Erythroblast (primary cell): ENCODE data around the gene BPNT1.
"Not testable (repeated sequence)": the region's sequence is repeated elsewhere in the genome, so short reads cannot be mapped to it uniquely, and the experiment has no call there.

Experiments used
- DNase-seq, 2 experiments: peaks; one replicate each; lab custom pipeline; 2025; lab: John Stamatoyannopoulos, UW
- GATA1 ChIP-seq: IDR thresholded peaks from 2 replicates; pipeline ENCODE4 v1.6.1; 2011; ENCODE audit warnings: low read depth, mild to moderate bottlenecking, control low read depth, low read length, moderate library complexity
- POLR2A ChIP-seq: IDR thresholded peaks from 2 replicates; pipeline ENCODE4 v1.6.1; 2011; ENCODE audit warnings: mild to moderate bottlenecking, low read length

The BPNT1 gene

GRCh38 chr1:220089650-220090556 is at the start of gene BPNT1:
Gene BPNT1, minus strand, starts transcription at chr1:220089788. Its CDS starts 9,942 bp downstream, at chr1:220079846.
- peak; percentile 94 to 96 for DNase-seq
- peak; percentile 55 for TF ChIP-seq POLR2A
- TF ChIP-seq GATA1, result no peak

- TF ChIP-seq POLR2A (no peak), GATA1 (no peak)
- no peak for DNase-seq
Measured at GRCh38 chr1:220137019-220137786, 47.6 kb upstream of the BPNT1 start.

GRCh38 chr1:220135755-220136154 is 46.2 kb upstream of the BPNT1 start:
- TF ChIP-seq GATA1 (no peak), POLR2A (no peak)
- DNase-seq, result no peak

- no peak for DNase-seq
- TF ChIP-seq GATA1 (no peak), POLR2A (no peak)
Measured at GRCh38 chr1:220129479-220130210, 40.1 kb upstream of the BPNT1 start.

- DNase-seq, result no peak
- TF ChIP-seq GATA1 (no peak), POLR2A (no peak)
Measured at GRCh38 chr1:220127076-220127475, 37.5 kb upstream of the BPNT1 start.

- TF ChIP-seq GATA1, result no peak
- no peak for TF ChIP-seq POLR2A
- DNase-seq, result no peak
Measured at GRCh38 chr1:220124542-220124941, 35.0 kb upstream of the BPNT1 start.

- no peak for TF ChIP-seq POLR2A
- no peak for TF ChIP-seq GATA1
- peak; percentile 41 to 54 for DNase-seq
Measured at GRCh38 chr1:220123889-220124288, 34.3 kb upstream of the BPNT1 start.

GRCh38 chr1:220123066-220123465 is 33.5 kb upstream of the BPNT1 start:
- DNase-seq, result no peak
- TF ChIP-seq POLR2A (no peak), GATA1 (no peak)

GRCh38 chr1:220121791-220122530 is 32.4 kb upstream of the BPNT1 start:
- no peak for DNase-seq
- no peak for TF ChIP-seq GATA1
- TF ChIP-seq POLR2A, result no peak

GRCh38 chr1:220119043-220119512 is 29.5 kb upstream of the BPNT1 start:
- no peak for TF ChIP-seq POLR2A
- no peak for TF ChIP-seq GATA1
- no peak for DNase-seq

- peak; percentile 48 to 69 for DNase-seq
- no peak for TF ChIP-seq GATA1
- TF ChIP-seq POLR2A, result no peak
Measured at GRCh38 chr1:220113136-220113695, 23.6 kb upstream of the BPNT1 start.

GRCh38 chr1:220112600-220112999 is 23.0 kb upstream of the BPNT1 start:
- peak in 1 of 2 experiments; percentile 28 for DNase-seq

- not testable (repeated sequence) for DNase-seq
Measured at GRCh38 chr1:220110473-220110872, 20.9 kb upstream of the BPNT1 start.
